Stimulated activated CD8-positive, alpha-beta memory T cell treated with anti-CD3 and anti-CD28 coated beads, Interleukin-4, amount 100 ng/mL, for 4 hours (primary cell): Measurements from ENCODE around the gene OCSTAMP.

Experiments used
- DNase-seq, 2 donors: peaks; one replicate each; pipeline ENCODE4 v3.0.0-alpha.2; 2020; ENCODE audit warnings: low read depth in 2 of 2, low spot score in 1 of 2

The OCSTAMP gene

DNA sequence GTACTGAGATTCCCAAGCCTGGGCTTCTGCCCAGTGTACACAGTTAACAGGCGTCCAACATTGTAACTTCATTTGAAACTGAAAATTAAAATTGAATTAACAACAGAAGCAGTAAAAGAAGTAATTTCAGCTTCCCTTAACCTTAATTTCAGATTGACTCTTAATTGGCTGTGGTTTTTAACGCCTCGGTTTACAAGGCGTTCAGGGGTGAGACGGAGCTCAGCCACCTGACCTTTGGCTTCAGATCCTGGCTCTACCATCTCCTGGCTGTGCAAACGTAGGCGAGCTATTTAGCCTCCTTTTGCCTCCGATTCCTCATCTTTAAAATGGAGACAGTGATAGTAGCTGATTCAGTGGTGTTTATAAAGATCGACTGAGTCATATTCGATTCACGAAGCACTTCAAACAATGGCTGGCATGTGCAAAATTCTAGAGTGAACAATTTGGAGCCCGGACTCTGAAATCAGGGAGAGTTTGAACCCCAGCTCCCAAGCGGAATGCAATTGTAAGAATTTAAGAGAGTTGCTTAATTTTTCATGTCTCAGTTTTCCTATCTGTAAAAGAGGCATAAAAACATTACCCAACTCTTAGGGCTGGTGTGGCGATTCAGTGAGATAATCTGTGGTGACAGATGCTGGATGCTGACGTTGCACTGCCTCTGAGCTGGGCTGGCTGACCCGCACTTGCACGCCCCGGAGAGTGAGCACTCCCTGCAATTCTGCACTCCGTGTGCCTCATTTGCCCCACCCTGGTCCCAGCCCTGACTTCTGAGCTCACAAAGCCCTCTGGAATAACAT lies 23.5 kb upstream of the OCSTAMP start:
- DNase-seq = no peak

DNA sequence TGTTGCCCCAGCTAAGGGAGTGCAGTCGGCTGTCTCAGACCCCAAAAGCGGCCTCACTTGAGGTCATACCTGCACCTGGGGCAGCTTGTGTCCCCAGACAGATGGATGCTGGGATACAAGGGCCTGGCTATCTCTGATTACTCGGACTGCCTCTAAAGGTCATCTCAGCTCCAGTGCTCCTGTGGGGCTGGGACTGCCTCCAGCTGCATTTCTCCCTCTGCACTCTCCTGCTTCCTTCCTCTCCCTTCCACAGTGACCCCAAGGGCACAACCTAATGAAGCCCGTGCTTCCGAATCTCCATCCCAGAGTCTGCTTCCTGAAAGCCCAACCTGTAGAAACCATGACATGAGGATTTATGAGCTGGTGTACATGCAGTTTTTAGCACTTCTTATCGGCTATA lies 22.8 kb upstream of the OCSTAMP start:
- DNase-seq = no peak

DNA sequence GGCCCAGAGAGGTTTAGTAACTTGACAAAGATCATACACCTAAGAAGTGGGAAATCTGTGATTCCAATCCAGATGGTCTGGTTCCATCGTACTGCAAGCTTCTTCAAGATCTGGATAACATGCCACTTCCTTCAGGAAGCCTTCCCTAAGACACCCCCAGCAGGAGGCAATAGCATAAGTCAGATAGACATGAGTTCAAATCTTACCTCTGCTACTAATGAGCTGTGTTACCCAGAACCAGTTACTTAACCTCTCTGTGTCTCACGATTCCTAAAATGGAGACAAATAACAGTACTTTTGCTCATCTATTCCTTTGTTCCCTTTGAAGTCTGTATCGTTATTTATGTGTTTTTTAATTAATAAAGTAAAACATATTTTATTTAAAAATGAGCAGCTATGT lies 22.3 kb upstream of the OCSTAMP start:
- DNase-seq = no peak

DNA sequence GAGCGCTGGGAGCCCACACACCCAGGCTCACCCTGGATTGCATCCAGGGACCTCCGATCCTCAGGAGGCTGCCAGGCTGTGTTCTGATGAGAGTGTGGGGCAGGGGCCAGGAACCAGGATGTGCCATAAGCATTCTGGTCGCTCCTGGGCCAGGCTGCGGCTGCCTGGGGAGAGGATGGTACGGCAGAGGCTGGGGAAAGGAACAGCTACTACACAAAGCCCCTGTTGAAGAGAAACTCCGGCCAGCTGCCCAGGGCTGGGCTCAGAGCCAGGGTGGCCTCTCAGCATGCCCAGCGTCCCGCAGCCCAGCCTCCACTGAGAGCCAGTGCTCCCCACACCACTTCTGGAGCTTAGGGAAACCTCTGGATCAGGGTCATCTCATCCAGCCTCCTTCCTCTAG lies 21.7 kb upstream of the OCSTAMP start:
- no peak for DNase-seq

DNA sequence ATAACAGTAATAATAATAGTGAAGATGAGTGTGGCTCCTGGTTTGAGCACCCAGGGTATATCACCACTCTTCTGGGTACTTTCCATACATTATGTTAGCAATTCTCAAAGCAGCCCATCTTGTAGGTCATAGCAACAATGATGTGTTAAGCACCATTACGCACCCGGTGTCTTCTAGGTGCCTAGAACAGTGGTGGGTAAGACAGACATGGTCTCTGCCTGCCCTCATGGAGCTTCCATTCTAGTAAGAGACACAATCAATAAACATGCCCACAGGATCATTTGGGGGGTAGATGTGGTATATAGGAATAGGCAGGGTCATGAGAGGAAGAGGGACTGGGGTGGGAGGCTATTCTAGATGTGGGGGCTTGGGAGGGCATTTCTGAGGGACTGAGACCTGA lies 21.0 kb upstream of the OCSTAMP start:
- DNase-seq = no peak

DNA sequence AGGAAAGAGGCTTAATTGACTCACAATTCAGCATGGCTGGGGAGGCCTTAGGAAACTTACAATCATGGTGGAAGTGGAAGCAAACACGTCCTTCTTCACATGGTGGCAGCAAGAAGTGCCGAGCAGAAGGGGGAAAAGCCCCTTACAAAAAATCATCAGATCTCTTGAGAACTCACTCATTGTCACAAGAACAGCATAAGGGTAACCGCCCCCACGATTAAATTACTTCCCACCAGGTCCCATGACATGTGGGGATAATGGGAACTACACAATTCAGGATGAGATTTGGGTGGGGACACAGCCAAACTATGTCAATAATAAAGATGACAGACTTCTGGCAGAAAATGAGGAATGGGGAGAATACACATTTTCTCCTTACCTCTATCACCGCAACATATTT lies 20.5 kb upstream of the OCSTAMP start:
- DNase-seq = no peak

DNA sequence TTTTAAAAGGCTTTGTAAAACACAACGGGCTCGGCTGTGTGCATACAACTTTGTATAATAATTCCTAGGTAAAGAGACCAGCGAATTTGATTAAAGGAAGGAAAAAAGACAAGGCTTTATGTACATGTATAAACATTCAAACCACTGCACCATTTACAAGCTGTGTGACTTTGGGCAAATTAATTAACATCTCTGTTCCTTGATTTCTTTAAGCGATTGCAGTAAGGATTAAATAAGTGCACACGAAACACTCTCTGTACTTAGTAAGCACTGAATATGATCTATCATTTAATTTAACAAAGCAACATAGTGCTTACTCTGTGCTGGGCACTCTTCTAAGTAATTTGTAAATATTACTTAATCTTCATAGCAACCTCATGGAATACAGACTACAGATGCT lies 19.5 kb upstream of the OCSTAMP start:
- no peak for DNase-seq

DNA sequence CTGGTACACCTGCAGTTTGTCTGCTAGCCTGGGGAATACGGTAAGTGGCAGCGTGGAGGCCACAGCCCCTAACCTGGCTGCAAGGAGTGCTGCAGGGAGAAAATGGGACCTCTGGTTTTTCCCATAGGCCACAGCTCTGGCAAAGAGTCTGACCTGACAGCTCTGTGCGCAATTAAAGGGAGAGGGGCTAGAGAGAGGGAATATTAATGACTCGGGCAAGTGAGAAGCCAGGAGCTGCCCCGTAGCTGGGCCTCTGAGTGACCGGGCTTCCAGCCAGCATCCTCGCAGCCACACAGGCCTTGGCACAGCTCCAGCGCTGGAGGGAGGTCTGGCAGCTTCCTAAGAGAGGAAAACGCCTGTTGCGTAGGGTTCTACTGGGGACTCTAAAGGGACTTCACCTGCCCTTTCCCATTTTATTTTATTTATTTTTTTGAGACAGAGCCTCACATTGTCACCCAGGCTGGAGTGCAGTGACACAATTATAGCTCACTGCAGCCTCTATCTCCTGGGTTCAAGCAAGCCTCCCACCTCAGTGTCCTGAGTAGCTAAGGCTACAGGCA lies 18.2 kb upstream of the OCSTAMP start:
- DNase-seq = no peak

DNA sequence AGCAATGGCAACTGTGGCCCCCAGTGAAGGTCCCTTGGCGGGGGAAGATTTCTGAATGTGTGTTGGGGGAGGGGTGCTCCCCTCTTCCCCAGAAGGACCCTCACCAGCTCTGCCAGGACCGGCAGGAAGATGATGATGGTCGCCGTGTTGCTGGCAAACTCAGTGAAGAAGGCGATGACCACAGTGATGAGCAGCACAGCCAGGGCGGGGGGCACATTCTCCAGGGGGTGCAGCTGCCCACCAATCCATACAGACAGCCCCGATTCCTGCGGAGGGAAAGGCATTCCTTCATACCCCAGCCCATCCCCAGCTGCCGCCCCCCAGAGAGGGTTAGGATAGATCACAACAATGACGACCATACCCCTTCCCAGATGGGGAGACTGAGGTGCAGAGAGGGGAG lies 15.7 kb upstream of the OCSTAMP start:
- no peak for DNase-seq

DNA sequence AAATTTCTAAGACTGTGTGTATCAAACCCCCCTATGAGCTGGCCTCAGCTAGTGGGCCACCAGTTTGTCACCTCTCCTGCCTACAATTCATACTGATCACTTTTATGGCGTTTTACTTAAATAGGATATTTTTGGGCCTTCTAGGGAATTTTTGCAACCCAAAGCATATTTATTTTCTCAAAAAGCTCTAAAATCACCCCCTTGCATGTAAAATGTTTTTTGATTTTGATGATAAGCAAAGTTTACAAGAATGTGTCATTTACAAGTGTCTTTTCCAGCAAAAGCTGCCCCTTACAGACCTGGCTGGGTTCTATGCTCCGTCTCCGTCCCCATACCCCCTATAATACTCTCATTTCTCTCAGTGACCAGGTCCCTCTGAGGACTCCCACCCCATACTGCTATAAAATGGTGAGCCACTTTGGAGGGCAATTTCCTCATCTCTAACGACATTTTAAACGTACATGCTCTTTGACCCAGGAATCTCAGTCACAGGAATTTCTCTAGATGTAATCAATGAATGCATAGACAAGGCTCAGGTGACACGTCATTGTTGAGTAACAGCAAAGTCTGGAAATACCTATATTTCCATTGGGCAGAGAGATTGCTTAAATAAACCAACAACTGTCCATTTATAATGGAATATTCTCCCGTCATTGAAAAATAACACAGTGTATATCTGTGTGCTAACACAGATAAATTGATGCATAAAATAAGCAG lies 13.9 kb upstream of the OCSTAMP start:
- DNase-seq = no peak

DNA sequence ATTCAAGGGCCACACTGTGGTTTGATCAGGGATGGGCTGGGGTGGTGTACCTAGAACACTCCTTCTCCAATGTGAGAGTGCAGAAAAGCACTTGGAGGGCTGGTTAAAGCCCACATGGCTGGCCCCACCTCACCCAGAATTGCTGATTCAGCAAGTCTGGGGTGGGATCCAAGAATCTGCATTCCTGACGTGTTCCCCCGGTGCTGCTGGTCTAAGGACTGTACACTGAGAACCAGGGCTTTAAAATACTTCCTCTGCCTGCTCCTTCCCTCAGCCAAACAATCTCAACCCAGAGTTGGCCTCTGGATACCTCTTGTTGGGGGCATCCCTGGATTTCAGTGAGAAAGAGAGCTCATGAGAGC lies 13.4 kb upstream of the OCSTAMP start:
- DNase-seq = no peak

DNA sequence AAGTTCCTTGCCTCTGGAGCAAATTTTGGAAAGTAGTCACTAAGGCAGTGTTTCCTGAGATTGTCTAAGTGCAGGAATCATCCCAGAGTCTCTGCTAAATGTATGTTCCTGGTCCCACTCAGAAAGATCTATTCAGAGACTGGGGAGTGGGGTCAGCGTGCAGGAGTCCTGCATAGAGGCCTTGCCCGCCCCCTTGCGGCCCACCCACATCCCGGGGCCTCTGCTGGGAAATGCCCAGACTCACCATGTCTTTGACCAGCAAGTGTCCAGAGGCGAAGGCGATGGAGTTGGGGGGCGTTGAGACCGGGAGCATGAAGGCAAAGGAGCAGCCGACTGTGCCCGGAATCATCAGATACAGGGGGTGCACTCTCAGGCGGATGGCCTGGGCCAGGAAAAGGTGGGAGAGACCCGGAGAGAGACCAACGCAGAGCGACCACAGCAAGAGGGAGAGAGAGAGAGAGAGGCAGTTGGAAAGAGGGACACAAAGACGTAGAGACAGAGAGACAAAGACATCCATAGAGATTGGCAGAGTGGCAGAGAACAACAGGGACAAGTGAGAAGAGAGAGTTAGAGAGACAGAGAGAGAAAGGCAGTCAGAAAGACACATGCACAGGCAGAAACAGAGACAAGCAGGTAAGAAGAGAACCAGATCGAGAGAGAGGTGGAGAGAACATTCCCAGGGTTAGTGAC lies 12.9 kb upstream of the OCSTAMP start:
- no peak for DNase-seq

DNA sequence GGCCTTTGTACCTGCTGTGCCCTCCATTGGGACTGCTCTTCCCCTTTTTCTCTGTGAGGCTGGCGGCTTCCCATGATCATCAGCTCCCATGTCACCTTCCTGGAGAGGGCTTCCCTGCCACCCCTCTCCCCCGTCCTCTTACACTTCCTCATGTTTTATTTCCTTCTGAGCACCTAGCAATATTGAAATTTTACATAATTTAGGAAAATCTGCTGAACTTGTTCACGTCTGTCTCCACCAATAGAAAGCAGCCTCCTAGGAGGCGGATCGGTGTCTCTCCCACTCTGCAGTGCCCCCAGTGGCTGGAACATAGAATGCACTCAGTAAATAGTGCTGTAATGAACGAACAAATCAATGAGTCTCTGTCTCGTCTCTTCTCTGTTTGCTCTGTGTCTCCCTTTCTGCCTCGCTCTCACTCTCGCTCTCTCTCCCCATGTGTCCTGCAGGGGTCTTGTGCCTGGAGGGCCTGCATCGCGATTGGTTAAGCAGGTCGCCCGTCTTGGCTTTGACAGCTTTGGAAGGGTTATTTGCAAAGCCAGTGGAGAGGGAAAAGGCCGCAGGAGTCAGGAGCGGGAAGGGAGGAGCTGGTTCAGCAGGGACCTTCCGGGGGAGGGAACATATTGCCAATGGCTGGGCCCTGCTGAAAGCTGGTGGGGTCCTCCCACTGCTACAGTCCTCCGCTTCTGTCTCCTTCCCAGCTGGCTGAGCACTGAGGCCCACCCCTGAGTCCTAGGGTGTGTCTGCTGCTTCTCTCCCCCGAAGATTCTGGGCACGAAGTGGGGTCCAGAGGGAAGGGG lies 12.1 kb upstream of the OCSTAMP start:
- DNase-seq = peak; percentile 9 to 30

DNA sequence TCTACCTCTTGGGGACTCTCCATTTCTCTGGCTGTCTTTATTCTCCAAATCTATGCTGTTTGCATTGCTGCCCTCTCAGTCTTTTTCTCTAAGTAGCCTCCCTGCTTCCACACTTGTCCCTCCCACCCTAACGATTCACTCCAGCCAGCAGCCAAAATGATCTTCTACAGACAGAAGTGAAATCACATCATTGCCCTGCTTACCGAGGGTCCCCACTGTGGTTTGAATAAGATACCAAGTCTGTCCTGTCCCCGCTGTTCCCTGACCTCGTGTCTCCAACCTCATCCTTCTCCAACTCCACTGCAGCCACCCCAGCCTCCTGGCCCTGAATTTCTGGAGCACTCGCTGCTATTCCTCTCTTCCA lies 11.5 kb upstream of the OCSTAMP start:
- DNase-seq = no peak

DNA sequence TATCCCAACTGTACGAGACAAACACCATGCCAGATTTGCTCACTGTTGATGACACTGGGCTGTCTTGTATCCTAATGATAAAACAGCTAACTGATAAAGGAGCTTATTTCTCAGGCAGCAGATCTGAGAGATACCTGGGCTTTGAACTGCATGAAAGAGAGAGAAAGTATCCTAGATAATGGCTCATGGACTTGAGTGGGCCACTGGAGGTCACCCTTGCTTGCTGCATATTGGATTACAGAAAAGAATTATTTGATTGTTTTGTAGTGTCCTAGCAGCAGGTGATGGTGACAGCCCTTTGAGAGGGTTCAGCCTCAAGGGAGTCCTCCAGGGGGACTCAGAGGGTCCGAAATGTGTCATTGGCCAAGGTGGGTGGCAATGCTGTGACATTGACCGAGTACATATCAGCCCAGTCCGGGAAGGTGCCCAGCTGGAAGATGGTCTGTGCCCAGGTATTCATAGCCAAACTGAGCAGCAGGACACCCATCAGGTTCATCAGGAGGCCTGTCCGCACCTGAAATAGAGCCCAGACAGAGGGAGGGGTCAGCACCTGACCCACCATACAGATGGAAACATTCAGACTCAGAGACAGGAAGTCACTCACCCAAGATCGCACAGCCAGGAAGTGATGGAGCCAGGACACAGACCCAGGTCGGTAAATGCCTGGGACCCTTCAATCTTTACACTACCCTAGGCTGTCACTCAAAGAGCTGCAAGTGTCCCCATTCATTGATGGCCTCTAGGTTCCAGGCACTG lies 9.4 kb upstream of the OCSTAMP start:
- DNase-seq = no peak

DNA sequence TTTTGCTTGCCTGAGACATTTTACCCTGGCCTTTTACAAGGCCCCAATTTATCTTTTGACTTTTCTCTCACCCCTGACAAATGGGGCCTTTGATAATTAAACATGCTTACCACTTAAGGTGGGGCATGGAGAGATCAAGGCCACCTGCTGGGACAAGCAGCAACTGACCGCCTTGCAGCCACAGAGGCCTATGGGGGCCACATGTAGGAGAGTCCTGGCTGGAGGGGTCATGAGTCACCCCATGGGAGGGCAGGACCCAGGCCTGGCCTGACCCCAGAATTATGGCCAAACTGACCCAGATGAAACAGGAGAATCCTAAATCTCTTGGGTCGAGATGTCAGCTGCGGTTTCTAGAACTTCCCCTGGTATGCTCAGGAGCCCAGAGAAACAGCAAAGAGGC lies 8.5 kb upstream of the OCSTAMP start:
- DNase-seq = no peak

DNA sequence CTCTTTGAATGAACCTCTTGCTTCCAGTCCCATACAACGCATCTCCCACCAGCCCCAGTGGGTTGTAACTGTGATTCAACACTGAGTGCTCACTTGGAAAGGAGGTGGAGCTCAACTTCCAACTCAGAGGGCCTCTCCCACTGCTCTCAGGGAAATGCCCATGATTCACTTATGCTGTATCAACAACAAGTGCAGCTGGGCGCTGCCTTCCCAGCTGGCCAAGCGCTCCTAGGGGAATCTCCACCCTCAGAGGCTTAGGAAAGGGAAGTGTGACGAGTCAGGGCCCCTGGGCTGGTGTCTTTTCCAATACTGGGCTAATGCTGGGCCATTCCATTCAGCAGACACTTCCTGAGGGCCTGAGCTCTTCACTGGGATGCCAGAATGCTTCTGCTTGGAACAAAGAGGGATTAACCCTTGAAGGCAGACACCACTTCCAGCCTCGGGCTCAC lies 8.1 kb upstream of the OCSTAMP start:
- no peak for DNase-seq

DNA sequence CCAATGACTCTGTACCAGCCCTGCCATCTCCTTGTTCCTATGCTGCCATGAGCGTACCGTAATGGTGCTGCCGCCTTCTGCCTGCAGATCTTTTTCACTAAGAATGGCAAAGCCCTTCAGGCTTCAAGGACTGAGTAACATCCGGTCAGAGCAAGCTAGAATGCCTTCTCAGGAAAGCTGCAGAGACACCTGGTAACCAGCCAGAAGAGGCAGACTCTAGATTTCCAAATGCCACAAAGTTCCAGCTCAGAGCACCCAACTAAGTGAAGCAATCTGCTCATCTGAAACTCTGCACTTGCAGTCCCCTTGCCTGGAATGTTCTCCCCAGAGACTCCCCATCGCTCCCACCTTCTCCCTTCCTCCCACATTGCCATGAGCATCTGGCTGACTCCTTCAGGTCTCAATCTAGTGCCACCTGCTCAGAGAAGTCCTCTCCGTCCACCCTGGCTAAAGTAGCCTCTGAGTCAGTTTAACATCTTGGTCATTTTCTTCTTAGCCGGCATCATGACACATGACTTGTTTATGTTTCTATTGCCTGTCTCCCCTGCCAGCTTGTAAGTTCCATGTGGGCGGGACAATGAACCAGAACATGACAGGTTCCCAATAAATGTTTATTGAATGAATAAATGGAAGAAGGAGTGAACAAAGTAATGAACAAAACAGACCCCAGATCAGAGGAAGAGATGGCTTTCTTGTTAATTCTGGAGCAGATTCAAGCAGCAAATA lies 6.9 kb upstream of the OCSTAMP start:
- DNase-seq = no peak

DNA sequence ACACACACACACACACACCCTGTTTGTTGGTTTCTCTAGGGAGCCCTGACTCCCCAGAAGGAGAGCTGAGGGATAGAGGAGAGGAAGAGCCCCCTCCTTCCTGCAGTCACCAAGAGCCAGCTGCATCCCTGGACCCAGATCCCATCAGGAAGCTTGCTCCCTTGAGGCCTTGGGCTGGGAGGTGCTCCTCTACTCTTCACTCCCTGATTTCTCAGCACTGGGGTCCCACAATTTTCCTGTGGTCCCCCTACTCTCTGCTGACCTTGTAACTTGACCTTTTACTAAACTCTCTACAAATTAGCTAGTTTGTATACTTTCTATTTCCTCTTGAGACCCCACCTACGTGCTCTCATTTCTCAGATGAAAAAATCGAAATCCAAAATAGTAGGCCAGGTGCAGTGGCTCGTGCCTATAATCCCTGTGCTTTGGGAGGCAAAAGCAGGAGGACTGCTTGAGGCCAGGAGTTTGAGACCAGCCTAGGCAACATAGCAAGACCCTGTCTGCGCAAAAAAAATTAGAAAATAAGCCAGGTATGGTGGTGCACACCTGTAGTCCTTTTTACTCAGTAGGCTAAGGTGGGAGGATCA lies 5.0 kb upstream of the OCSTAMP start:
- DNase-seq = no peak
